Mesendoderm (in vitro differentiated cells): ENCODE data around the gene REM2.

Experiments
- DNase-seq: peaks from one replicate; pipeline ENCODE4 v3.0.0; 2013
- H2AK5ac ChIP-seq: 2 replicates; pipeline ENCODE4 v1.6.1; 2013; ENCODE audit warnings: low read length, inconsistent platforms
- H2BK120ac ChIP-seq: 2 replicates; pipeline ENCODE4 v1.6.1; 2013; ENCODE audit warnings: low read depth, mild to moderate bottlenecking, low read length, moderate library complexity, mixed read lengths
- H2BK15ac ChIP-seq: replicated peaks from 2 replicates; pipeline ENCODE4 v1.6.1; 2013; ENCODE audit warnings: low read depth, mild to moderate bottlenecking, moderate library complexity
- H2BK5ac ChIP-seq: 2 replicates; pipeline ENCODE4 v1.6.1; 2013; ENCODE audit warnings: low read length, inconsistent platforms
- H3K18ac ChIP-seq: 2 replicates; pipeline ENCODE4 v1.6.1; 2013; ENCODE audit warnings: mild to moderate bottlenecking, low read length, mixed read lengths
- H3K23ac ChIP-seq: one replicate; pipeline ENCODE4 v1.6.1; 2013; ENCODE audit warnings: low read length
- H3K27ac ChIP-seq: 2 replicates; pipeline ENCODE4 v1.5.1; 2013; ENCODE audit warnings: low read depth, mild to moderate bottlenecking, inconsistent platforms, low read length, moderate library complexity
- H3K27me3 ChIP-seq: 2 replicates; pipeline ENCODE4 v1.6.1; 2013; ENCODE audit warnings: low read length, control low read depth, mild to moderate bottlenecking, inconsistent platforms; ENCODE audit not compliant: insufficient read depth, poor library complexity
- H3K36me3 ChIP-seq: 2 replicates; pipeline ENCODE4 v1.6.1; 2013; ENCODE audit warnings: low read length, inconsistent platforms; ENCODE audit not compliant: control insufficient read depth, insufficient read depth
- H3K4ac ChIP-seq: one replicate; pipeline ENCODE4 v1.6.1; 2013; ENCODE audit warnings: low read depth, mild to moderate bottlenecking, low read length, moderate library complexity
- H3K4me1 ChIP-seq: 2 replicates; pipeline ENCODE4 v1.6.1; 2013; ENCODE audit warnings: low read depth, low read length, inconsistent platforms; ENCODE audit not compliant: control insufficient read depth
- H3K4me2 ChIP-seq: 2 replicates; pipeline ENCODE4 v1.6.1; 2013; ENCODE audit warnings: low read length
- H3K4me3 ChIP-seq: 2 replicates; pipeline ENCODE4 v1.5.1; 2013; ENCODE audit warnings: mild to moderate bottlenecking, low read length
- H3K56ac ChIP-seq: one replicate; pipeline ENCODE4 v1.6.1; 2013; ENCODE audit warnings: low read length
- H3K79me1 ChIP-seq: 2 replicates; pipeline ENCODE4 v1.6.1; 2013; ENCODE audit warnings: low read length, inconsistent platforms
- H3K79me2 ChIP-seq: 2 replicates; pipeline ENCODE4 v1.6.1; 2013; ENCODE audit warnings: mild to moderate bottlenecking, low read length; ENCODE audit not compliant: control insufficient read depth, insufficient read depth
- H3K9ac ChIP-seq: 2 replicates; pipeline ENCODE4 v1.6.1; 2013; ENCODE audit warnings: low read length, inconsistent platforms
- H4K5ac ChIP-seq: one replicate; pipeline ENCODE4 v1.6.1; 2013; ENCODE audit warnings: low read length
- H4K8ac ChIP-seq: one replicate; pipeline ENCODE4 v1.6.1; 2013; ENCODE audit warnings: low read depth, mild to moderate bottlenecking, control low read depth, low read length, moderate library complexity
- WGBS: extraction: QIAGEN DNeasy Blood & Tissue Kit; methylation state at CpG from one replicate; pipeline ENCODE4 v1.1.7; 2013; ENCODE audit warnings: low lambda C conversion rate, missing lambda C conversion rate; ENCODE audit not compliant: insufficient coverage; ENCODE audit errors: extremely low coverage; 5-methylcytosine and 5-hydroxymethylcytosine counted together

REM2 gene

GRCh38 chr14:22837750-22838538 is 45.1 kb upstream of the REM2 start:
- Histone ChIP-seq H3K79me1 (peaks cover 23% of the 10 kb centered on the region), H3K27me3 (no peaks in the 10 kb centered on the region), H3K36me3 (peaks cover 17% of the 10 kb centered on the region), H3K4ac (peak overlapping the region; percentile 88), H3K56ac (peak overlapping the region; percentile 98), H2BK120ac (peak overlapping the region; percentile 47), H2AK5ac (peak overlapping the region; percentile 3), H3K27ac (peak overlapping the region; percentile 92), H3K4me3 (peak overlapping the region; percentile 86), H3K4me2 (peak overlapping the region; percentile 95), H2BK15ac (no peak overlapping the region), H4K5ac (no peak overlapping the region), H3K9ac (peak overlapping the region; percentile 99), H3K4me1 (peaks cover 12% of the 10 kb centered on the region), H4K8ac (peak overlapping the region; percentile 65), H3K18ac (peak overlapping the region; percentile 84), H3K23ac (no peak overlapping the region), H2BK5ac (peak overlapping the region; percentile 55), H3K79me2 (peaks cover 33% of the 10 kb centered on the region)
- DNase-seq: peak; percentile 70
- WGBS: no CpG with 5 or more reads among the region's 25 CpGs

GRCh38 chr14:22838631-22839041 is 44.4 kb upstream of the REM2 start:
- Histone ChIP-seq H3K36me3 (peaks cover 22% of the 10 kb centered on the region), H3K79me1 (peaks cover 23% of the 10 kb centered on the region), H3K4me2 (peak overlapping the region; percentile 95), H3K27ac (peak overlapping the region; percentile 92), H2BK15ac (no peak overlapping the region), H3K23ac (no peak overlapping the region), H3K4me1 (peaks cover 12% of the 10 kb centered on the region), H2BK5ac (peak overlapping the region; percentile 37), H2AK5ac (peak overlapping the region; percentile 29), H3K79me2 (peaks cover 33% of the 10 kb centered on the region), H3K56ac (peak overlapping the region; percentile 98), H3K4ac (peak overlapping the region; percentile 88), H3K4me3 (peak overlapping the region; percentile 86), H3K27me3 (no peaks in the 10 kb centered on the region), H3K18ac (peak overlapping the region; percentile 84), H2BK120ac (no peak overlapping the region), H3K9ac (peak overlapping the region; percentile 99), H4K5ac (no peak overlapping the region), H4K8ac (no peak overlapping the region)
- DNase-seq: peak; percentile 49
- WGBS: no CpG with 5 or more reads among the region's 6 CpGs

GRCh38 chr14:22839159-22839779 is 43.8 kb upstream of the REM2 start:
- peak overlapping the region; percentile 95 for H3K4me2 ChIP-seq
- peaks cover 23% of the 10 kb centered on the region for H3K79me1 ChIP-seq
- no peaks in the 10 kb centered on the region for H3K27me3 ChIP-seq
- no peak overlapping the region for H2BK120ac ChIP-seq
- peak overlapping the region; percentile 98 for H3K56ac ChIP-seq
- no peak overlapping the region for H4K5ac ChIP-seq
- no peak overlapping the region for H3K4me3 ChIP-seq
- H3K27ac ChIP-seq: no peak overlapping the region
- H3K23ac ChIP-seq: peak overlapping the region; percentile 30
- H3K9ac ChIP-seq: peak overlapping the region; percentile 99
- H3K36me3 ChIP-seq: peaks cover 23% of the 10 kb centered on the region
- H2BK15ac ChIP-seq: no peak overlapping the region
- DNase-seq: peak; percentile 54
- peaks cover 12% of the 10 kb centered on the region for H3K4me1 ChIP-seq
- WGBS: no CpG with 5 or more reads among the region's 6 CpGs
- no peak overlapping the region for H4K8ac ChIP-seq
- H2AK5ac ChIP-seq: peak overlapping the region; percentile 4
- no peak overlapping the region for H2BK5ac ChIP-seq
- peak overlapping the region; percentile 84 for H3K18ac ChIP-seq
- no peak overlapping the region for H3K4ac ChIP-seq
- H3K79me2 ChIP-seq: peaks cover 33% of the 10 kb centered on the region

GRCh38 chr14:22841311-22841710 is 41.7 kb upstream of the REM2 start:
- no peak overlapping the region for H4K8ac ChIP-seq
- no peak overlapping the region for H2AK5ac ChIP-seq
- no peak overlapping the region for H3K18ac ChIP-seq
- H3K23ac ChIP-seq: no peak overlapping the region
- H3K4me3 ChIP-seq: no peak overlapping the region
- no peak overlapping the region for H3K56ac ChIP-seq
- no peak overlapping the region for H2BK120ac ChIP-seq
- peaks cover 34% of the 10 kb centered on the region for H3K36me3 ChIP-seq
- peaks cover 10% of the 10 kb centered on the region for H3K4me1 ChIP-seq
- H3K79me2 ChIP-seq: peaks cover 33% of the 10 kb centered on the region
- no peak overlapping the region for H2BK15ac ChIP-seq
- H3K4ac ChIP-seq: no peak overlapping the region
- H3K27ac ChIP-seq: no peak overlapping the region
- H3K4me2 ChIP-seq: no peak overlapping the region
- no peak overlapping the region for H4K5ac ChIP-seq
- H2BK5ac ChIP-seq: no peak overlapping the region
- no peaks in the 10 kb centered on the region for H3K27me3 ChIP-seq
- no peak for DNase-seq
- no peak overlapping the region for H3K9ac ChIP-seq
- peaks cover 23% of the 10 kb centered on the region for H3K79me1 ChIP-seq
- WGBS: no CpG with 5 or more reads among the region's 9 CpGs

- Histone ChIP-seq H3K79me1 (peaks cover 23% of the 10 kb centered on the region), H3K79me2 (peaks cover 29% of the 10 kb centered on the region), H2BK5ac (no peak overlapping the region), H3K27ac (no peak overlapping the region), H4K5ac (no peak overlapping the region), H3K4me1 (peaks cover 10% of the 10 kb centered on the region), H3K56ac (no peak overlapping the region), H2AK5ac (no peak overlapping the region), H3K23ac (no peak overlapping the region), H3K27me3 (no peaks in the 10 kb centered on the region), H3K4me2 (no peak overlapping the region), H2BK15ac (no peak overlapping the region), H3K4me3 (no peak overlapping the region), H3K36me3 (peaks cover 34% of the 10 kb centered on the region), H3K18ac (no peak overlapping the region), H3K9ac (no peak overlapping the region), H3K4ac (no peak overlapping the region), H4K8ac (no peak overlapping the region), H2BK120ac (no peak overlapping the region)
- DNase-seq: no peak
- no CpG with 5 or more reads among the region's 8 CpGs for WGBS
Measured at GRCh38 chr14:22841769-22842168, 41.3 kb upstream of the REM2 start.
